K562 (cell line): Measurements from ENCODE around the gene FOXN1. TPM values are rescaled to one million over a fixed set of nuclear protein-coding genes. Genes with fewer than 3 reads are reported as not detected.

ENCODE experiments used
- CREM ChIP-seq: IDR thresholded peaks from 2 replicates; pipeline ENCODE4 v1.6.1; 2014; ENCODE audit warnings: antibody characterized with exemption, low read depth
- DIDO1 ChIP-seq: fragments of 450-650 bp; IDR thresholded peaks from 2 replicates; pipeline ENCODE4 v1.6.1; 2016; ENCODE audit warnings: low read depth, missing biosample characterization, missing genetic modification characterization
- FUS ChIP-seq: fragments of 200-400 bp; formaldehyde crosslinking; optimal IDR thresholded peaks from 2 replicates; pipeline ENCODE3; 2017; ENCODE audit warnings: low read depth, low read length
- GTF2E2 ChIP-seq: fragments of 200-800 bp; sonication (Bioruptor generic); IDR thresholded peaks from 2 replicates; pipeline ENCODE4 v1.6.1; 2016; ENCODE audit warnings: missing genetic modification characterization, missing compliant biosample characterization
- HCFC1 ChIP-seq: IDR thresholded peaks from 2 replicates; pipeline ENCODE4 v1.6.1; 2012; ENCODE audit warnings: low read depth, low read length, improper control_type of control experiment
- MTA3 ChIP-seq: fragments of 450-650 bp; formaldehyde crosslinking; IDR thresholded peaks from 2 replicates; pipeline ENCODE4 v1.6.1; 2017; ENCODE audit warnings: mild to moderate bottlenecking, borderline replicate concordance
- OTX1 ChIP-seq: fragments of 450-650 bp; formaldehyde crosslinking; IDR thresholded peaks from 2 replicates; pipeline ENCODE4 v1.4.0; 2022; ENCODE audit warnings: mild to moderate bottlenecking
- SETDB1 ChIP-seq: IDR thresholded peaks from one replicate; pipeline ENCODE4 v1.6.1; 2012; ENCODE audit warnings: low read length, control low read depth, inconsistent platforms
- SREBF2 ChIP-seq: sonication (generic); formaldehyde crosslinking; IDR thresholded peaks from 2 replicates; pipeline ENCODE4 v1.4.0; 2020; ENCODE audit warnings: mild to moderate bottlenecking, missing genetic modification reagents
- SRSF9 ChIP-seq: fragments of 200-400 bp; formaldehyde crosslinking; IDR thresholded peaks from 2 replicates; pipeline ENCODE4 v1.6.1; 2017; ENCODE audit warnings: low read depth, low read length, borderline replicate concordance
- TCF7 ChIP-seq: sonication (generic); IDR thresholded peaks from 2 replicates; pipeline ENCODE4 v1.6.1; 2016; ENCODE audit warnings: antibody characterized with exemption, borderline replicate concordance
- ZNF140 ChIP-seq: fragments of 250-450 bp; sonication (Bioruptor Pico); IDR thresholded peaks from 2 replicates; pipeline ENCODE4 v1.8.0; 2021; ENCODE audit warnings: moderate library complexity, mild to moderate bottlenecking, inconsistent platforms
- ZNF224 ChIP-seq: sonication (generic); formaldehyde crosslinking; IDR thresholded peaks from 2 replicates; pipeline ENCODE4 v1.8.0; 2022; ENCODE audit warnings: mild to moderate bottlenecking, missing genetic modification reagents
- ZNF23 ChIP-seq: fragments of 250-450 bp; sonication (Bioruptor Pico); IDR thresholded peaks from 2 replicates; pipeline ENCODE4 v1.4.0; 2020; ENCODE audit warnings: mild to moderate bottlenecking
- ZNF311 ChIP-seq: fragments of 250-450 bp; sonication (Bioruptor Pico); IDR thresholded peaks from 2 replicates; pipeline ENCODE4 v1.4.0; 2020; ENCODE audit warnings: mild to moderate bottlenecking, moderate library complexity
- ZNF780A ChIP-seq: fragments of 250-450 bp; sonication (Bioruptor Pico); IDR thresholded peaks from 2 replicates; pipeline ENCODE4 v1.5.0; 2021; ENCODE audit warnings: mild to moderate bottlenecking
- polyA plus RNA-seq, 8 experiments: library from polyadenylated mRNA; depleted of rRNA in 4 of 8; stranded (reverse) in 5 of 8; unstranded in 3 of 8; fragments of >200 nt; fragmentation: Nextera tagmentation in 2 of 8; fragmentation: Illumina TruSeq in 1 of 8; extraction: Ambion mirVana in 2 of 8; extraction: Trizol in 1 of 8; gene quantifications; 2 replicates each; pipeline versions ENCODE4 v1.2.1 to v1.2.3, GENCODE V29; 2011 to 2014; ENCODE audit warnings: inconsistent platforms in 1 of 8, missing spikeins in 1 of 8
- total RNA-seq, 7 experiments: library from RNA; depleted of rRNA in 6 of 7; stranded (reverse); fragments of >200 nt in 6 of 7; fragmentation: Illumina TruSeq in 2 of 7; extraction: Trizol in 2 of 7; gene quantifications; 2 replicates each; pipeline versions ENCODE4 v1.2.1 to v1.2.3, GENCODE V29; 2011 to 2021; ENCODE audit warnings: low replicate concordance in 1 of 7
- TF ChIP-seq, protein P1 (sequence below): fragments of 250-450 bp; sonication (Bioruptor Pico); IDR thresholded peaks from 2 replicates; pipeline ENCODE4 v1.9.0; 2021; ENCODE audit warnings: mild to moderate bottlenecking
- TF ChIP-seq, protein P2 (sequence below): sonication (generic); formaldehyde crosslinking; IDR thresholded peaks from 2 replicates; pipeline ENCODE4 v1.8.0; 2022; ENCODE audit warnings: missing genetic modification reagents, mild to moderate bottlenecking, borderline replicate concordance
- TF ChIP-seq, protein P3 (sequence below): fragments of 450-650 bp; formaldehyde crosslinking; conservative IDR thresholded peaks from 2 replicates; pipeline ENCODE4 v1.4.0; 2022; ENCODE audit warnings: mild to moderate bottlenecking, missing genetic modification characterization
- TF ChIP-seq, protein P4 (sequence below): IDR thresholded peaks from 3 replicates; pipeline ENCODE4 v1.6.1; 2011; ENCODE audit warnings: borderline replicate concordance, mild to moderate bottlenecking, moderate library complexity; ENCODE audit not compliant: insufficient read length; ENCODE audit errors: extremely low read depth
- TF ChIP-seq, protein P5 (sequence below), 2 experiments: fragments of 250-450 bp in 1 of 2; fragments of 450-650 bp in 1 of 2; sonication (Bioruptor Pico) in 1 of 2; IDR thresholded peaks; 2 replicates each; pipeline versions ENCODE4 v1.6.1 to v1.8.0; 2016 to 2021; ENCODE audit warnings: mild to moderate bottlenecking in 2 of 2, moderate library complexity in 2 of 2, missing compliant biosample characterization in 1 of 2, missing genetic modification characterization in 1 of 2
- TF ChIP-seq, protein P6 (sequence below): fragments of 250-450 bp; sonication (Bioruptor Pico); IDR thresholded peaks from 2 replicates; pipeline ENCODE4 v1.5.1; 2021; ENCODE audit warnings: mild to moderate bottlenecking

Gene FOXN1
- total and polyA plus RNA-seq, 9 of the 15 experiments (the other 6 are each of a cell fraction or from before 2014, with no cell fraction given) = not detected

DNA sequence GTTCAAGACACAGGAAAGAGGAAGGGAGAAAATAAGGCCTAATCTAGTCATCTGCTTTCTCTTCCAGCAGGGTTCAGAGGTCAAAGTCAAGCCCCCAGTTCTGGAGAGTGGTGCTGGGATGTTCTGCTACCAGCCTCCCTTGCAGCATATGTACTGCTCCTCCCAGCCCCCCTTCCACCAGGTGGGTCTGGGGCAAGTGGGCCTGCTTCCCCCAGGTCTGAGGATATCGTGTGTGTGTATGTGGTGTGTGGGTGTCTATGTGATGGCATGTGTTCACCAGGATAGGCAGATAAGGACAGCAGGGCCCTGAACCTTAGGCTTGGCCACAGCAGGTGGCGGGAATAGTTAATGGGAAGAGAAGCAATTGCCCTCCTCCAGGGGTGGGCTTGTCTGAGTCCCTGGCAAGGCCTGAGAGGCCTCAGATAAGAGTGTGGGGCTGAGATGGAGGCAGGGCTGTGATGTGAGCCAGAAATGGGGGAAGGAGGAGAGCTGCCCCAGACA is 21.1 kb downstream of the FOXN1 start (continued):
- no peak for TF ChIP-seq ZNF23 (CRISPR knock-in tag)
- no peak for TF ChIP-seq TCF7
- TF ChIP-seq, protein P1, sequence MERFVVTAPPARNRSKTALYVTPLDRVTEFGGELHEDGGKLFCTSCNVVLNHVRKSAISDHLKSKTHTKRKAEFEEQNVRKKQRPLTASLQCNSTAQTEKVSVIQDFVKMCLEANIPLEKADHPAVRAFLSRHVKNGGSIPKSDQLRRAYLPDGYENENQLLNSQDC (CRISPR knock-in tag) = no peak
- TF ChIP-seq ZNF311 (CRISPR knock-in tag) = no peak
- no peak for TF ChIP-seq DIDO1 (tag)
- peak; percentile 67; the same call in 1 of the 2 replicates for TF ChIP-seq CREM
- TF ChIP-seq ZNF780A = no peak
- TF ChIP-seq FUS = no peak
- TF ChIP-seq, protein P2, sequence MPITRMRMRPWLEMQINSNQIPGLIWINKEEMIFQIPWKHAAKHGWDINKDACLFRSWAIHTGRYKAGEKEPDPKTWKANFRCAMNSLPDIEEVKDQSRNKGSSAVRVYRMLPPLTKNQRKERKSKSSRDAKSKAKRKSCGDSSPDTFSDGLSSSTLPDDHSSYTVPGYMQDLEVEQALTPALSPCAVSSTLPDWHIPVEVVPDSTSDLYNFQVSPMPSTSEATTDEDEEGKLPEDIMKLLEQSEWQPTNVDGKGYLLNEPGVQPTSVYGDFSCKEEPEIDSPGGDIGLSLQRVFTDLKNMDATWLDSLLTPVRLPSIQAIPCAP (CRISPR knock-in tag) = no peak
- no peak for TF ChIP-seq ZNF140 (CRISPR knock-in tag)
- no peak for TF ChIP-seq SRSF9
- no peak for TF ChIP-seq GTF2E2 (tag)
- TF ChIP-seq, protein P3, sequence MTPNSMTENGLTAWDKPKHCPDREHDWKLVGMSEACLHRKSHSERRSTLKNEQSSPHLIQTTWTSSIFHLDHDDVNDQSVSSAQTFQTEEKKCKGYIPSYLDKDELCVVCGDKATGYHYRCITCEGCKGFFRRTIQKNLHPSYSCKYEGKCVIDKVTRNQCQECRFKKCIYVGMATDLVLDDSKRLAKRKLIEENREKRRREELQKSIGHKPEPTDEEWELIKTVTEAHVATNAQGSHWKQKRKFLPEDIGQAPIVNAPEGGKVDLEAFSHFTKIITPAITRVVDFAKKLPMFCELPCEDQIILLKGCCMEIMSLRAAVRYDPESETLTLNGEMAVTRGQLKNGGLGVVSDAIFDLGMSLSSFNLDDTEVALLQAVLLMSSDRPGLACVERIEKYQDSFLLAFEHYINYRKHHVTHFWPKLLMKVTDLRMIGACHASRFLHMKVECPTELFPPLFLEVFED (CRISPR knock-in tag) = peak; percentile 92
- no peak for TF ChIP-seq HCFC1
- TF ChIP-seq SREBF2 (CRISPR knock-in tag) = no peak
- no peak for TF ChIP-seq SETDB1
- TF ChIP-seq, protein P4, sequence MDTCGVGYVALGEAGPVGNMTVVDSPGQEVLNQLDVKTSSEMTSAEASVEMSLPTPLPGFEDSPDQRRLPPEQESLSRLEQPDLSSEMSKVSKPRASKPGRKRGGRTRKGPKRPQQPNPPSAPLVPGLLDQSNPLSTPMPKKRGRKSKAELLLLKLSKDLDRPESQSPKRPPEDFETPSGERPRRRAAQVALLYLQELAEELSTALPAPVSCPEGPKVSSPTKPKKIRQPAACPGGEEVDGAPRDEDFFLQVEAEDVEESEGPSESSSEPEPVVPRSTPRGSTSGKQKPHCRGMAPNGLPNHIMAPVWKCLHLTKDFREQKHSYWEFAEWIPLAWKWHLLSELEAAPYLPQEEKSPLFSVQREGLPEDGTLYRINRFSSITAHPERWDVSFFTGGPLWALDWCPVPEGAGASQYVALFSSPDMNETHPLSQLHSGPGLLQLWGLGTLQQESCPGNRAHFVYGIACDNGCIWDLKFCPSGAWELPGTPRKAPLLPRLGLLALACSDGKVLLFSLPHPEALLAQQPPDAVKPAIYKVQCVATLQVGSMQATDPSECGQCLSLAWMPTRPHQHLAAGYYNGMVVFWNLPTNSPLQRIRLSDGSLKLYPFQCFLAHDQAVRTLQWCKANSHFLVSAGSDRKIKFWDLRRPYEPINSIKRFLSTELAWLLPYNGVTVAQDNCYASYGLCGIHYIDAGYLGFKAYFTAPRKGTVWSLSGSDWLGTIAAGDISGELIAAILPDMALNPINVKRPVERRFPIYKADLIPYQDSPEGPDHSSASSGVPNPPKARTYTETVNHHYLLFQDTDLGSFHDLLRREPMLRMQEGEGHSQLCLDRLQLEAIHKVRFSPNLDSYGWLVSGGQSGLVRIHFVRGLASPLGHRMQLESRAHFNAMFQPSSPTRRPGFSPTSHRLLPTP = no peak
- TF ChIP-seq, protein P5, sequence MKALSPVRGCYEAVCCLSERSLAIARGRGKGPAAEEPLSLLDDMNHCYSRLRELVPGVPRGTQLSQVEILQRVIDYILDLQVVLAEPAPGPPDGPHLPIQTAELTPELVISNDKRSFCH (CRISPR knock-in tag; IDR thresholded peaks at IDR 0.05) = no peak
- TF ChIP-seq, protein P5 (tag; IDR thresholded peaks at IDR 0.05) = peak; percentile 84
- TF ChIP-seq ZNF224 (CRISPR knock-in tag) = no peak
- TF ChIP-seq MTA3 = peak; percentile 76; the same call in 1 of the 2 replicates
- no peak for TF ChIP-seq OTX1 (CRISPR knock-in tag)
- TF ChIP-seq, protein P6, sequence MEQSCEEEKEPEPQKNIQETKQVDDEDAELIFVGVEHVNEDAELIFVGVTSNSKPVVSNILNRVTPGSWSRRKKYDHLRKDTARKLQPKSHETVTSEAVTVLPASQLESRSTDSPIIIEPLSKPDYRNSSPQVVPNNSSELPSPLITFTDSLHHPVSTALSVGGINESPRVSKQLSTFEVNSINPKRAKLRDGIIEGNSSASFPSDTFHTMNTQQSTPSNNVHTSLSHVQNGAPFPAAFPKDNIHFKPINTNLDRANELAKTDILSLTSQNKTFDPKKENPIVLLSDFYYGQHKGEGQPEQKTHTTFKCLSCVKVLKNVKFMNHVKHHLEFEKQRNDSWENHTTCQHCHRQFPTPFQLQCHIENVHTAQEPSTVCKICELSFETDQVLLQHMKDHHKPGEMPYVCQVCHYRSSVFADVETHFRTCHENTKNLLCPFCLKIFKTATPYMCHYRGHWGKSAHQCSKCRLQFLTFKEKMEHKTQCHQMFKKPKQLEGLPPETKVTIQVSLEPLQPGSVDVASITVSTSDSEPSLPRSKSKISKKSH (CRISPR knock-in tag) = no peak
